Ishikawa (cell line): ENCODE data around the gene CNTNAP2.
A peak's percentile ranks its signal among the peaks of the same experiment; 100 is the strongest.

Experiments
- CEBPB ChIP-seq: IDR thresholded peaks from 2 replicates; pipeline ENCODE4 v1.6.1; 2012
- CREB1 ChIP-seq: IDR thresholded peaks from 2 replicates; pipeline ENCODE4 v1.6.1; 2012; ENCODE audit warnings: low read depth
- EGR1 ChIP-seq: IDR thresholded peaks from 2 replicates; pipeline ENCODE4 v1.6.1; 2012
- EP300 ChIP-seq: IDR thresholded peaks from 2 replicates; pipeline ENCODE4 v1.6.1; 2012; ENCODE audit warnings: borderline replicate concordance
- FOXM1 ChIP-seq: IDR thresholded peaks from 2 replicates; pipeline ENCODE4 v1.6.1; 2012; ENCODE audit warnings: low read depth, borderline replicate concordance
- MAX ChIP-seq: IDR thresholded peaks from 2 replicates; pipeline ENCODE4 v1.6.1; 2012
- NFIC ChIP-seq: IDR thresholded peaks from 2 replicates; pipeline ENCODE4 v1.6.1; 2012
- RAD21 ChIP-seq: IDR thresholded peaks from 2 replicates; pipeline ENCODE4 v1.6.1; 2012; ENCODE audit warnings: low read depth
- REST ChIP-seq: IDR thresholded peaks from 2 replicates; pipeline ENCODE4 v1.6.1; 2012; ENCODE audit warnings: low read depth, mild to moderate bottlenecking
- TAF1 ChIP-seq: IDR thresholded peaks from 2 replicates; pipeline ENCODE4 v1.6.1; 2012; ENCODE audit warnings: low read depth, mild to moderate bottlenecking
- TCF12 ChIP-seq: IDR thresholded peaks from 2 replicates; pipeline ENCODE4 v1.6.1; 2012; ENCODE audit warnings: low read depth
- TEAD4 ChIP-seq: IDR thresholded peaks from 2 replicates; pipeline ENCODE4 v1.6.1; 2012
- USF1 ChIP-seq: IDR thresholded peaks from 2 replicates; pipeline ENCODE4 v1.6.1; 2012
- YY1 ChIP-seq: IDR thresholded peaks from 2 replicates; pipeline ENCODE4 v1.6.1; 2012; ENCODE audit warnings: low read depth
- ZBTB7A ChIP-seq: IDR thresholded peaks from 2 replicates; pipeline ENCODE4 v1.6.1; 2012; ENCODE audit warnings: low read depth

Gene CNTNAP2

GRCh38 chr7:148286150-148286549 is 2169.5 kb downstream of the CNTNAP2 start:
- TF ChIP-seq TAF1 (no peak), RAD21 (peak; percentile 62)

DNA sequence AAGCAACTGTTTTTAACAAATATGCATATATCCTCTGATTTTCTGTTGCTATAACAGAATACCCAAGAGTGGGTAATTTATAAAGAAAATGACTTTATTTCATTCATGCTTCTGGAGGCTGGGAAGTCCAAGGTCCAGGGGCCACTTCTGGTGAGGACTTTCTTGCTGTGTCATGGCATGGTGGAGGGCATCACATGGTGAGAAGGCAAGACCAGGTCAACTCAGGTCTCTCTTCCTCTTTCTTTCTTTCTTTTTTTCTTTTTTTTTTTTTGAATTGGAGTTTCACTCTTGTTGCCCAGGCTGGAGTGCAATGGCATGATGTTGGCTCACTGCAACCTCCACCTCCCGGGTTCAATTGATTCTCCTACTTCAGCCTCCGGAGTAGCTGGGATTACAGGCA is 2170.9 kb downstream of the CNTNAP2 start:
- TF ChIP-seq CEBPB (no peak), RAD21 (no peak), EP300 (no peak)

DNA sequence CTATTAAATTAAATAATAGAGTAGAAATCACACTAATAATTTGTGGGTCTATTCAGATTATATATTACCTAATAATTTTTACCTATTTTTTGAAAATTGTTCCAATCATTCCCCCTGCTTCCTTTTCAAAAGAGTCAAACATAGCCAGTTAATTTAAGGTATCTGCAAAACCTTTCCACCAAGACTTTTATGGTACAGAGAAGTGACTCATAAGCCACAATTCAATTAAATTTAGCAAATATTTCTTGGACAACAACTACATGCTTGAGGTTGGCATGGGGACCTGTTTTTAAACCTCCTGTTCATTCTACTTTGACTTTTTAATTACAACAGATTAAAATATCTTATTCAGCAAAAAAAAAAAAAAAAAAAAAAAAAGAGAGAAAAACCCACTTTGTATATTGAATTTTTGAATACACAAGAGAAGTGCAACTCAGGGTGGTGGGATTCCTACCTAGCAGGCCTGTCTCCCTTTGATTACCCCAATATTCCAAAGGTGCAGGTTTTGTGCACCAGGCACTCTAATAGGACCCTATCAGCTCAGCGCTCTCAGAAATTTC is 2172.1 kb downstream of the CNTNAP2 start:
- TF ChIP-seq CEBPB: no peak
- TF ChIP-seq TAF1: no peak
- TF ChIP-seq EGR1: no peak
- TF ChIP-seq RAD21: no peak
- no peak for TF ChIP-seq EP300
- TF ChIP-seq ZBTB7A: no peak

DNA sequence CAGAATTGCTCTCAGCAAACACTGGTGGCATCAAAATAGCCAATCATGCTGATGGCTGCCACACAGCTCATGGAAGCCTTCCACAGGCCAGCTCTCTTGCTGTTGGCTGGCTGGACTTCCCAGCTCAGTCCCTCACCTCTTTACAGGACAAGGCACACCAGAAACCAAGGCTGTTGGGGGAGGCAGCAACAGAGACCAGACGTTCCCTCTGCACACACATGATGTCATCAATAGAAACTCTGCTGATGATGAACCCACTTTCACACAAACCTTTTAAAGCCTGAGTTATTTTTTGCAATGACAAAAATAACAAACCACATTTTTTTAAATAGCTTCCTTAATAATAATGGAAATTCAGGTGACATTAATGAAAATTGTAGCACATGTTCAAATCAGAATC is 2173.0 kb downstream of the CNTNAP2 start:
- TF ChIP-seq CREB1: no peak
- TF ChIP-seq CEBPB: no peak
- no peak for TF ChIP-seq USF1
- TF ChIP-seq EGR1: no peak

DNA sequence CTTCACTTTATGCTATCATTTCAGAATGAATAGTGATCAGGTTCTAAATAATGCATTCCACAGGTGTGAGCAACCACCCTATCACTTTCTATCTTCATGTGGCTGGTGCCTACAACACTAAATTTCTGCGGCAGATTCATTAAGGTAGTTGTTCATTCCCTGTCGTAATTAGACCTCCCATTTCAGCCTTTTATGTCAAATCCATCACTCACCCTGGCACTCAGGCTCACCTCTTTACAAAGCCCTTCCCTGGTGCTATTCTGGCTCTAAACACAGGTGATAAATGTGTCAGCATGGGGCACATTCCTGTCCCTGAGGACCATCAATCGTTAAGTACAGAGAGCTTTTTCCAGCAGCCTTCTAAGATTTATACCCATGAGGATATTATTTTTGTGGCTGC is 2173.9 kb downstream of the CNTNAP2 start:
- TF ChIP-seq EGR1 (no peak), ZBTB7A (no peak), REST (no peak), EP300 (no peak), TEAD4 (no peak), TAF1 (no peak), RAD21 (no peak), TCF12 (no peak), CEBPB (no peak), YY1 (no peak), CREB1 (no peak)

- TF ChIP-seq ZBTB7A (no peak), TCF12 (no peak), REST (no peak), NFIC (no peak), TEAD4 (no peak), CREB1 (no peak), YY1 (no peak), RAD21 (no peak), FOXM1 (no peak), CEBPB (no peak), MAX (no peak), EGR1 (no peak), EP300 (no peak), USF1 (no peak)
These were observed 2175.2 kb downstream of the CNTNAP2 start for GRCh38 chr7:148291799-148292198.

DNA sequence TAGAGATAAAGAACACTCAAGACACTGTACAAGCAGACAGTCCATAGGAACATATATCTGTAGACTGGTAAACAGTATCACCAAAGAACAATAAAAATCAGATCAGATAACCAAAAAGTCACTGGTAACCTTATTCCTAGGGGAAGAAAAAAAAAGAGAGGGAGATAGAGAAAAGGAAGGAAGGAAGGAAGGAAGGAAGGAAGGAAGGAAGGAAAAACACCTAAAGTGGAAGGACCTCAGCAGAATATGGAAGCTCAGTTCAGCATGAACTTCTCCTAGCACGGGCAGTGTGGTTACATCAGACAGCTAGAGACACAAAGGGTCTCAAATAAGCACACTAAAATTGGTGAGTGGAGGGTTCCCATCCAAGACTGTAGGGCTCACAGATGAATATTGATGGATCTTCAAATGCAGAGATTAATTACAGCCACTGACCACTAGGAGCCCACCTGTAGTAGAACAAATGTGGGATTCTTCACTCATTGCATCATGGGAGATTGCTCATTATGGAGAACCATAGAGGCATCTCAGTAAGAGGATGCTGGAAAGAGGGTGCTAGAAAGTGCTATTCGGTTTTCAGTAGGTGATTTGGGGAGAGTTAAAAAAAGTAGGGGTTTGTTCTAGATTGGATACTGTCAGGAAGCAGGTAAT is 2180.5 kb downstream of the CNTNAP2 start:
- TF ChIP-seq CREB1: no peak
- TF ChIP-seq TAF1: no peak
- no peak for TF ChIP-seq USF1
- no peak for TF ChIP-seq EP300
- TF ChIP-seq NFIC: no peak
- TF ChIP-seq ZBTB7A: no peak
- TF ChIP-seq RAD21: no peak
- no peak for TF ChIP-seq TEAD4
- no peak for TF ChIP-seq YY1
- no peak for TF ChIP-seq FOXM1
- no peak for TF ChIP-seq TCF12
- TF ChIP-seq MAX: no peak
- no peak for TF ChIP-seq EGR1
- no peak for TF ChIP-seq CEBPB
